PC-9 (cell line): Measurements from ENCODE around the gene GAL. TPM values are rescaled to one million over a fixed set of nuclear protein-coding genes. Genes with fewer than 3 reads are reported as not detected.
A peak's percentile ranks its signal among the peaks of the same experiment; 100 is the strongest.

Source experiments
- BruUV-seq: library from RNA; stranded (reverse); fragments of 400-500 nt; replicated peaks from 2 replicates; lab custom pipeline; 2021; lab: Mats Ljungman, UMichigan
- CTCF ChIA-PET: fragments of 300-600 bp; sonication (Branson Sonifier 250); formaldehyde crosslinking; loops from one replicate; lab custom pipeline; 2022; ENCODE audit warnings: antibody characterized with exemption; lab: Charles Lee
- POLR2A ChIA-PET: fragments of 300-600 bp; sonication (Branson Sonifier 250); formaldehyde crosslinking; loops from one replicate; lab custom pipeline; 2022; ENCODE audit warnings: antibody characterized with exemption; ENCODE audit not compliant: unreplicated experiment; lab: Charles Lee
- DNase-seq, 2 experiments: peaks; one replicate each; pipeline versions ENCODE4 v3.0.0 to v3.0.0-alpha.2; 2015 to 2022; ENCODE audit warnings: mixed read lengths in 1 of 2
- H2AFZ ChIP-seq: fragments of 200-600 bp; sonication (generic); 2 replicates; pipeline ENCODE4 v1.8.1; 2017; ENCODE audit warnings: antibody characterized with exemption
- H3F3A ChIP-seq: fragments of 200-600 bp; sonication (generic); 2 replicates; pipeline ENCODE4 v1.8.1; 2017; ENCODE audit warnings: antibody characterized with exemption, mild to moderate bottlenecking, low read depth; ENCODE audit not compliant: insufficient read depth
- H3K27ac ChIP-seq: fragments of 200-600 bp; sonication (generic); 2 replicates; pipeline ENCODE4 v1.6.1; 2016; ENCODE audit warnings: mixed run types
- H3K27me3 ChIP-seq: fragments of 200-600 bp; sonication (generic); 2 replicates; pipeline ENCODE4 v1.6.1; 2016; ENCODE audit warnings: low read depth, mixed run types; ENCODE audit not compliant: insufficient read depth
- H3K36me3 ChIP-seq: fragments of 200-600 bp; sonication (generic); 2 replicates; pipeline ENCODE4 v1.6.1; 2016; ENCODE audit warnings: low read depth, mixed run types
- H3K4me1 ChIP-seq: fragments of 200-600 bp; sonication (generic); replicated peaks from 2 replicates; pipeline ENCODE4 v1.6.1; 2016; ENCODE audit warnings: mixed run types; ENCODE audit not compliant: insufficient read depth
- H3K4me2 ChIP-seq: fragments of 200-600 bp; sonication (generic); 2 replicates; pipeline ENCODE4 v1.6.1; 2017; ENCODE audit warnings: mixed run types
- H3K4me3 ChIP-seq: fragments of 200-600 bp; sonication (generic); 2 replicates; pipeline ENCODE4 v1.6.1; 2016; ENCODE audit warnings: mixed run types
- H3K79me2 ChIP-seq: fragments of 200-600 bp; sonication (generic); 2 replicates; pipeline ENCODE4 v1.6.1; 2017; ENCODE audit warnings: low read depth, mixed run types
- H3K9me2 ChIP-seq: fragments of 200-600 bp; sonication (generic); 2 replicates; pipeline ENCODE4 v1.8.1; 2017; ENCODE audit warnings: mild to moderate bottlenecking; ENCODE audit not compliant: insufficient read depth
- H3K9me3 ChIP-seq: fragments of 200-600 bp; sonication (generic); 2 replicates; pipeline ENCODE4 v1.8.1; 2016; ENCODE audit warnings: low read depth; ENCODE audit not compliant: insufficient read depth
- H4K20me1 ChIP-seq: fragments of 200-600 bp; sonication (generic); 2 replicates; pipeline ENCODE4 v1.8.1; 2017; ENCODE audit not compliant: insufficient read depth
- EZH2 ChIP-seq: fragments of 200-600 bp; sonication (generic); IDR thresholded peaks from 2 replicates; pipeline ENCODE4 v1.8.0; 2017; ENCODE audit warnings: antibody characterized with exemption, low read depth
- intact Hi-C: fragments of 100-400 bp; cut with micrococcal nuclease; formaldehyde crosslinking; loops from one replicate; pipeline ENCODE4 v1.10.0; 2022; ENCODE audit not compliant: unreplicated experiment
- total RNA-seq: library from RNA; stranded (reverse); gene quantifications from 2 replicates; pipeline ENCODE4 v1.2.3, GENCODE V29; 2021
- TF ChIP-seq, protein P1 (sequence below): fragments of 200-600 bp; sonication (generic); conservative IDR thresholded peaks from 2 replicates; pipeline ENCODE4 v1.6.1; 2017; ENCODE audit warnings: mixed run types, antibody characterized with exemption, mild to moderate bottlenecking, moderate library complexity

Gene GAL
- total RNA-seq, 1 experiment from 2014 or later, result 12.8 TPM

DNA sequence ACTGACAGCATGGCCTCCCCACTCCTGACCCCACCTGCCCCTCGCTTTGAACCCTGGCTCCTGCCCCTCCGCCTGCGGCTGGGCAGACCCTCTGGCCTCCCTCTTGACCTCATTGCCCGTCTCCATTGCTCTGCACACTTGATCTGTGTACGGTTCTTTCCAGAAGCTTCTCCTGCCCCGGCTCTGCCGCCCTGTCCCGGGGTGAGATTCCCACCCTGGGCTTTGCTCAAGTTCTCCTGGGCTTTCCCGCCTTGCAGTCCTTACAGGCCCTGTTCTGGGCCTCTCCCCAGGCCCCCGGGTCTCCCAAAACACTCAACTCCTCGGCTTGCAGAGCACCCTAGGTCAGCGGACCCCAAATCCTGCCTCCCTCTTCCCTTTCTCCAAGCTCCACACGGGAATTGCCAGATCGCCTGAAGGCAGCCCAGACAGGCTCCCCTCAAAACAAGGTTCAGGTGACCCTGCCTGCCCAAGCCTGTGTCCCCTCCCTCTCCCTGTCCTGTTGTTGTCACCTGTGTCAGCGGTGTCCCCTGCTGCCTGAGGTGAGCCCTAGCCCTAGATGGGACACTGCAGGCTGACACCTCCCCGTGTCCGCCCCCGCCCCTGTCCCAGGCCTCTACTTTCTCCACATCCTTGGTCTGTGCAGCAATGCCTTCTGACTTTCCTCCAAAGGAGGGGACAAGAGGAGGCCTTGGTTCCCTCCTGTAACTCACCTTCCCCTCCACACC, 1.5 kb downstream of the GAL start:
- no peak for DNase-seq
- Histone ChIP-seq H3K9me2 (no peaks in the 10 kb centered on the region), H3K4me3 (no peak overlapping the region), H3K4me1 (peaks cover 8% of the 10 kb centered on the region; the same call in 1 of the 2 replicates), H3F3A (no peaks in the 10 kb centered on the region; the same call in 1 of the 2 replicates), H3K79me2 (no peaks in the 10 kb centered on the region), H4K20me1 (no peaks in the 10 kb centered on the region), H3K4me2 (peak overlapping the region; percentile 94; the same call in 1 of the 2 replicates), H3K36me3 (no peaks in the 10 kb centered on the region), H3K27me3 (peaks cover 28% of the 10 kb centered on the region), H3K9me3 (no peaks in the 10 kb centered on the region), H2AFZ (no peak overlapping the region), H3K27ac (no peak overlapping the region)
- TF ChIP-seq, protein P1, sequence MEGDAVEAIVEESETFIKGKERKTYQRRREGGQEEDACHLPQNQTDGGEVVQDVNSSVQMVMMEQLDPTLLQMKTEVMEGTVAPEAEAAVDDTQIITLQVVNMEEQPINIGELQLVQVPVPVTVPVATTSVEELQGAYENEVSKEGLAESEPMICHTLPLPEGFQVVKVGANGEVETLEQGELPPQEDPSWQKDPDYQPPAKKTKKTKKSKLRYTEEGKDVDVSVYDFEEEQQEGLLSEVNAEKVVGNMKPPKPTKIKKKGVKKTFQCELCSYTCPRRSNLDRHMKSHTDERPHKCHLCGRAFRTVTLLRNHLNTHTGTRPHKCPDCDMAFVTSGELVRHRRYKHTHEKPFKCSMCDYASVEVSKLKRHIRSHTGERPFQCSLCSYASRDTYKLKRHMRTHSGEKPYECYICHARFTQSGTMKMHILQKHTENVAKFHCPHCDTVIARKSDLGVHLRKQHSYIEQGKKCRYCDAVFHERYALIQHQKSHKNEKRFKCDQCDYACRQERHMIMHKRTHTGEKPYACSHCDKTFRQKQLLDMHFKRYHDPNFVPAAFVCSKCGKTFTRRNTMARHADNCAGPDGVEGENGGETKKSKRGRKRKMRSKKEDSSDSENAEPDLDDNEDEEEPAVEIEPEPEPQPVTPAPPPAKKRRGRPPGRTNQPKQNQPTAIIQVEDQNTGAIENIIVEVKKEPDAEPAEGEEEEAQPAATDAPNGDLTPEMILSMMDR, result no peak
- no peak for TF ChIP-seq EZH2
- BruUV-seq, result no TSS peak
- POLR2A ChIA-PET, result no interaction called here
- intact Hi-C loops, result no loop called here
- CTCF ChIA-PET, result no interaction called here

DNA sequence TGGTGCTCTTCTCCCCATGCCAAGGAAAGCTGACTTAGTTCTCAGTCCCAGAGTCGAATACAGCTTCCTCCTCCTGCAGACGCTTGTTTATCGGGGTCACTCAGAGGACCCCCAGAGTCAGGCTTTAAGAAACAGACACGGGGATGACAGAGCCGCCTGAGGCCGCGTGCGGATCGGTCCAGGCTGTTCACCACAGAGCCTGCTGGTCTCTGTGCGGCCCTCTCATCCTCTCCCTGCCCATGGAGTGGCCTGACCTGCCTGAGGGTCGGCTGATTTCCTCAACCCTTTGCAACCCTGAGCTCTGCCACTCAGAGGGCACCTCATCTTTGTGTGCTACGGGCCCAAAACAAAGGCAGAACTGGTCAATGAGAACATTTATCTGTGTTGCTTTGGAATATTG, 2.1 kb downstream of the GAL start:
- H4K20me1 ChIP-seq, result no peaks in the 10 kb centered on the region
- CTCF ChIA-PET, result no interaction called here
- TF ChIP-seq EZH2, result no peak
- TF ChIP-seq, protein P1, result no peak
- H3K4me3 ChIP-seq, result no peak overlapping the region
- BruUV-seq, result no TSS peak
- DNase-seq, result no peak
- H3K4me2 ChIP-seq, result no peak overlapping the region
- POLR2A ChIA-PET, result no interaction called here
- no peak overlapping the region for H2AFZ ChIP-seq
- peaks cover 8% of the 10 kb centered on the region; the same call in 1 of the 2 replicates for H3K4me1 ChIP-seq
- H3K27ac ChIP-seq, result no peak overlapping the region
- no peaks in the 10 kb centered on the region for H3K9me2 ChIP-seq
- no peaks in the 10 kb centered on the region for H3K36me3 ChIP-seq
- H3K79me2 ChIP-seq, result no peaks in the 10 kb centered on the region
- intact Hi-C loops, result no loop called here
- peaks cover 28% of the 10 kb centered on the region for H3K27me3 ChIP-seq
- no peaks in the 10 kb centered on the region for H3K9me3 ChIP-seq
- H3F3A ChIP-seq, result no peaks in the 10 kb centered on the region; the same call in 1 of the 2 replicates

DNA sequence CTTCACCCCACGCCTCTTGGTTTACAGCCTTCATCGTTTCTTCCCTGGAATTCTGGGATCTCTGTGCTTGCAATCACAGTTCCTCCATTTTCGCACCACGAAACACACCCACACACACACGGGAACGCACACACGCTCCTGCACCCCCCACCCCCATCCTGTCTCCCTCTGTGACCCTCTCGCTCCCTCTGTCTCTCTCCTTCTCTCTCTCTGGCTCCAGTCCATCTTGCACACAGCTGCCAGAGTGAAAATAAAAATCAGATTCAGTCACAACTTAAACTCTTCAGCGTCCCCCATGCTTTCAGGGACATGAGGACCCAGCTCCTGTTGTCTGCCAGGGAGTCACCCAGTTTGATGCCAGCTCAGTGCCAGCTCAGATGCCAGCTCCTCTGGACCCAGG, 3.0 kb downstream of the GAL start:
- no TSS peak for BruUV-seq
- no peak for DNase-seq
- TF ChIP-seq, protein P1, result no peak
- TF ChIP-seq EZH2, result no peak
- POLR2A ChIA-PET, result no interaction called here
- Histone ChIP-seq H3K9me2 (no peaks in the 10 kb centered on the region), H2AFZ (no peak overlapping the region), H3K9me3 (no peaks in the 10 kb centered on the region), H3K79me2 (no peaks in the 10 kb centered on the region), H3K27me3 (peaks cover 28% of the 10 kb centered on the region), H3K4me2 (no peak overlapping the region), H4K20me1 (no peaks in the 10 kb centered on the region), H3K4me3 (no peak overlapping the region), H3K27ac (no peak overlapping the region), H3F3A (no peaks in the 10 kb centered on the region; the same call in 1 of the 2 replicates), H3K36me3 (no peaks in the 10 kb centered on the region), H3K4me1 (peaks cover 8% of the 10 kb centered on the region; the same call in 1 of the 2 replicates)
- CTCF ChIA-PET, result no interaction called here
- intact Hi-C loops, result no loop called here
